ENCODE results near the gene MAN1C1.
A peak's percentile ranks its signal among the peaks of the same experiment; 100 is the strongest.

The MAN1C1 gene

GRCh38 chr1:25815208-25816111 is 198.9 kb downstream of the MAN1C1 start:
- H3K4me1 Mint-ChIP-seq = peaks cover 37% of the 10 kb centered on the region
- no peaks in the 10 kb centered on the region for H3K27me3 Mint-ChIP-seq
- H3K27ac Mint-ChIP-seq = no peak overlapping the region
- DNase-seq = no peak
- no peaks in the 10 kb centered on the region for H3K9me3 Mint-ChIP-seq
- CTCF ChIA-PET = no interaction called here
- H3K4me3 Mint-ChIP-seq = no peak overlapping the region
- peaks cover 2% of the 10 kb centered on the region for H3K36me3 Mint-ChIP-seq

- no peak for DNase-seq
- H3K27me3 Mint-ChIP-seq = no peaks in the 10 kb centered on the region
- H3K4me3 Mint-ChIP-seq = no peak overlapping the region
- peaks cover 40% of the 10 kb centered on the region for H3K4me1 Mint-ChIP-seq
- H3K27ac Mint-ChIP-seq = peak overlapping the region; percentile 45
- peaks cover 6% of the 10 kb centered on the region for H3K36me3 Mint-ChIP-seq
- CTCF ChIA-PET = no interaction called here
- H3K9me3 Mint-ChIP-seq = no peaks in the 10 kb centered on the region
Measured at GRCh38 chr1:25816112-25816718, 199.6 kb downstream of the MAN1C1 start.

GRCh38 chr1:25817840-25818501 is 201.4 kb downstream of the MAN1C1 start:
- H3K27ac Mint-ChIP-seq = peak overlapping the region; percentile 85
- peaks cover 6% of the 10 kb centered on the region for H3K36me3 Mint-ChIP-seq
- DNase-seq = no peak
- peak overlapping the region; percentile 97 for H3K4me3 Mint-ChIP-seq
- no peaks in the 10 kb centered on the region for H3K27me3 Mint-ChIP-seq
- CTCF ChIA-PET = interaction anchor here (0.9 kb wide), 1 partner anchor 125 kb away, joined by 3 read pairs; no protein-coding TSS in a partner anchor
- peaks cover 49% of the 10 kb centered on the region for H3K4me1 Mint-ChIP-seq
- H3K9me3 Mint-ChIP-seq = no peaks in the 10 kb centered on the region

GRCh38 chr1:25818569-25818968 is 202.0 kb downstream of the MAN1C1 start:
- CTCF ChIA-PET = interaction anchor here (0.9 kb wide), 1 partner anchor 125 kb away, joined by 3 read pairs; no protein-coding TSS in a partner anchor
- Mint-ChIP-seq H3K4me3 (peak overlapping the region; percentile 97), H3K9me3 (no peaks in the 10 kb centered on the region), H3K27ac (peak overlapping the region; percentile 85), H3K36me3 (peaks cover 9% of the 10 kb centered on the region), H3K27me3 (no peaks in the 10 kb centered on the region), H3K4me1 (peaks cover 51% of the 10 kb centered on the region)
- no peak for DNase-seq

- peak; percentile 98 for DNase-seq
- Mint-ChIP-seq H3K27ac (peak within 1 kb of the TSS; percentile 94), H3K9me3 (no peaks in the 10 kb centered on the region), H3K27me3 (no peaks in the 10 kb centered on the region), H3K4me1 (peaks cover 51% of the 10 kb centered on the region), H3K4me3 (peak within 1 kb of the TSS; percentile 97), H3K36me3 (peaks cover 14% of the 10 kb centered on the region)
- CTCF ChIA-PET = interaction anchor here (0.8 to 1.2 kb wide), 3 partner anchors 9 to 178 kb away, joined by 3 to 4 read pairs (median 3); partner anchors contain the start of gene PAFAH2
Measured at GRCh38 chr1:25819491-25820246, 203.1 kb downstream of the MAN1C1 start, which contains the start of gene MTFR1L. Gene MTFR1L, plus strand, starts transcription at chr1:25819954. Its CDS starts 3,151 bp downstream, at chr1:25823105.

GRCh38 chr1:25820247-25821111 is 203.9 kb downstream of the MAN1C1 start:
- Mint-ChIP-seq H3K4me1 (peaks cover 51% of the 10 kb centered on the region), H3K9me3 (no peaks in the 10 kb centered on the region), H3K36me3 (peaks cover 14% of the 10 kb centered on the region), H3K4me3 (peak overlapping the region; percentile 97), H3K27ac (peak overlapping the region; percentile 94), H3K27me3 (no peaks in the 10 kb centered on the region)
- DNase-seq = peak; percentile 88
- CTCF ChIA-PET = interaction anchor here (1.0 to 1.2 kb wide), 2 partner anchors 10 to 75 kb away, joined by 3 to 4 read pairs; no protein-coding TSS in a partner anchor

- peaks cover 15% of the 10 kb centered on the region for H3K36me3 Mint-ChIP-seq
- no peaks in the 10 kb centered on the region for H3K9me3 Mint-ChIP-seq
- H3K27ac Mint-ChIP-seq = peak overlapping the region; percentile 94
- H3K4me3 Mint-ChIP-seq = peak overlapping the region; percentile 95
- peaks cover 51% of the 10 kb centered on the region for H3K4me1 Mint-ChIP-seq
- CTCF ChIA-PET = interaction anchor here (2.3 kb wide), 1 partner anchor 75 kb away, joined by 8 read pairs; no protein-coding TSS in a partner anchor
- no peaks in the 10 kb centered on the region for H3K27me3 Mint-ChIP-seq
- no peak for DNase-seq
Measured at GRCh38 chr1:25821112-25821476, 204.5 kb downstream of the MAN1C1 start.

GRCh38 chr1:25821630-25822091 is 205.1 kb downstream of the MAN1C1 start:
- CTCF ChIA-PET = interaction anchor here (0.8 to 2.3 kb wide), 2 partner anchors 75 to 208 kb away, joined by 3 to 8 read pairs; no protein-coding TSS in a partner anchor

GRCh38 chr1:25825605-25826004 is 209.0 kb downstream of the MAN1C1 start:
- Mint-ChIP-seq H3K4me1 (peaks cover 19% of the 10 kb centered on the region), H3K36me3 (peaks cover 39% of the 10 kb centered on the region), H3K9me3 (no peaks in the 10 kb centered on the region), H3K27me3 (no peaks in the 10 kb centered on the region), H3K27ac (no peak overlapping the region), H3K4me3 (no peak overlapping the region)
- CTCF ChIA-PET = no interaction called here
- DNase-seq = no peak

More at GRCh38 chr1:25821630-25822091, 205.1 kb downstream of the MAN1C1 start:
- Mint-ChIP-seq H3K4me3 (peak overlapping the region; percentile 95), H3K27ac (peak overlapping the region; percentile 94), H3K36me3 (peaks cover 18% of the 10 kb centered on the region), H3K4me1 (peaks cover 47% of the 10 kb centered on the region), H3K9me3 (no peaks in the 10 kb centered on the region), H3K27me3 (no peaks in the 10 kb centered on the region)
- DNase-seq = no peak

- Mint-ChIP-seq H3K4me3 (no peak overlapping the region), H3K27ac (no peak overlapping the region), H3K9me3 (no peaks in the 10 kb centered on the region), H3K36me3 (peaks cover 43% of the 10 kb centered on the region), H3K27me3 (no peaks in the 10 kb centered on the region), H3K4me1 (peaks cover 12% of the 10 kb centered on the region)
- no peak for DNase-seq
- CTCF ChIA-PET = no interaction called here
Measured at GRCh38 chr1:25826571-25826970, 210.0 kb downstream of the MAN1C1 start.

GRCh38 chr1:25828491-25828890 is 211.9 kb downstream of the MAN1C1 start:
- H3K36me3 Mint-ChIP-seq = peaks cover 53% of the 10 kb centered on the region

GRCh38 chr1:25829046-25829445 is 212.5 kb downstream of the MAN1C1 start:
- Mint-ChIP-seq H3K9me3 (no peaks in the 10 kb centered on the region), H3K27me3 (no peaks in the 10 kb centered on the region), H3K36me3 (peaks cover 51% of the 10 kb centered on the region), H3K27ac (no peak overlapping the region), H3K4me3 (no peak overlapping the region), H3K4me1 (peaks cover 12% of the 10 kb centered on the region)
- CTCF ChIA-PET = no interaction called here
- DNase-seq = no peak

More at GRCh38 chr1:25828491-25828890, 211.9 kb downstream of the MAN1C1 start:
- Mint-ChIP-seq H3K4me3 (no peak overlapping the region), H3K4me1 (peaks cover 13% of the 10 kb centered on the region), H3K27ac (no peak overlapping the region), H3K9me3 (no peaks in the 10 kb centered on the region), H3K27me3 (no peaks in the 10 kb centered on the region)
- no peak for DNase-seq
- CTCF ChIA-PET = no interaction called here

All from activated naive CD4-positive, alpha-beta T cell treated with anti-CD3 and anti-CD28 coated beads, Interleukin-2, amount 10 ng/mL, durations not matched to agents 7 days and 5 days (primary cell).